Measurements from ENCODE around the gene ANAPC2.

The ANAPC2 gene

GRCh38 chr9:137191245-137191644, 2.9 kb upstream of the ANAPC2 start:
- DNase-seq, result no peak

GRCh38 chr9:137190315-137190856, 2.0 kb upstream of the ANAPC2 start:
- DNase-seq, result no peak

- DNase-seq, result no peak
These were observed 1.2 kb upstream of the ANAPC2 start for GRCh38 chr9:137189297-137190295.

GRCh38 chr9:137188086-137188489, 272 bp downstream of the ANAPC2 start:
- no peak for DNase-seq

GRCh38 chr9:137187386-137187785, 974 bp downstream of the ANAPC2 start:
- no peak for DNase-seq

- no peak for DNase-seq
These were observed 2.0 kb downstream of the ANAPC2 start for GRCh38 chr9:137186385-137186784.

GRCh38 chr9:137185921-137186320, 2.4 kb downstream of the ANAPC2 start:
- DNase-seq, result no peak

- no peak for DNase-seq
These were observed 3.3 kb downstream of the ANAPC2 start for GRCh38 chr9:137184881-137185660.

GRCh38 chr9:137183980-137184595, 4.3 kb downstream of the ANAPC2 start:
- no peak for DNase-seq

GRCh38 chr9:137182836-137183235, 5.5 kb downstream of the ANAPC2 start:
- no peak for DNase-seq

GRCh38 chr9:137181680-137182079, 6.7 kb downstream of the ANAPC2 start:
- no peak for DNase-seq

- DNase-seq, result no peak
These were observed 7.9 kb downstream of the ANAPC2 start for GRCh38 chr9:137180491-137180890.

- no peak for DNase-seq
These were observed 8.6 kb downstream of the ANAPC2 start for GRCh38 chr9:137179761-137180160.

GRCh38 chr9:137178939-137179630, 9.3 kb downstream of the ANAPC2 start:
- DNase-seq, result no peak

- no peak for DNase-seq
These were observed 10.0 kb downstream of the ANAPC2 start for GRCh38 chr9:137178201-137178938.

GRCh38 chr9:137176302-137177182, 11.8 kb downstream of the ANAPC2 start:
- DNase-seq, result no peak

GRCh38 chr9:137175345-137175961, 12.9 kb downstream of the ANAPC2 start:
- DNase-seq, result no peak

GRCh38 chr9:137174722-137175293, 13.6 kb downstream of the ANAPC2 start:
- no peak for DNase-seq

- DNase-seq, result no peak
These were observed 14.3 kb downstream of the ANAPC2 start for GRCh38 chr9:137173796-137174664.

Data from KG1 (cell line).